Gastroesophageal sphincter (tissue), 4 donors: ENCODE data around the gene MECR. TPM values are rescaled to one million over a fixed set of nuclear protein-coding genes. Genes with fewer than 3 reads are reported as not detected.

Experiments
- ATAC-seq: fragments of 150-250 bp; one replicate; pipeline ENCODE4 v1.9.1; 2016; ENCODE audit warnings: mild to moderate bottlenecking, moderate library complexity
- H3K27ac ChIP-seq, 4 donors: fragments of 200-600 bp; sonication (generic) in 3 of 4; 1 replicate in 3 of 4; 2 replicates in 1 of 4; pipeline ENCODE4 v1.5.1; 2016 to 2019
- H3K27me3 ChIP-seq: fragments of 200-600 bp; sonication (generic); one replicate; pipeline ENCODE4 v1.5.1; 2019
- H3K36me3 ChIP-seq, 2 donors: fragments of 200-600 bp; sonication (generic); one replicate each; pipeline ENCODE4 v1.5.1; 2019; ENCODE audit warnings: control low read depth in 1 of 2
- H3K4me1 ChIP-seq, 3 donors: fragments of 200-600 bp; sonication (generic); 1 replicate in 2 of 3; 2 replicates in 1 of 3; pipeline ENCODE4 v1.5.1; 2016 to 2019; ENCODE audit warnings: control low read depth in 2 of 3
- H3K4me3 ChIP-seq, 2 donors: fragments of 200-600 bp; sonication (generic); one replicate each; pipeline ENCODE4 v1.5.1; 2019; ENCODE audit warnings: mild to moderate bottlenecking in 1 of 2, moderate library complexity in 1 of 2
- H3K9me3 ChIP-seq, 3 donors: fragments of 200-600 bp; sonication (generic); one replicate each; pipeline ENCODE4 v1.5.1; 2017 to 2019; ENCODE audit warnings: control low read depth in 2 of 3
- CTCF ChIP-seq, 4 experiments: fragments of 200-600 bp in 2 of 4; fragments of 450-650 bp in 2 of 4; sonication (generic) in 1 of 4; IDR thresholded peaks; one replicate each; pipeline ENCODE4 v1.5.1; 2017 to 2019; ENCODE audit warnings: antibody characterized with exemption in 4 of 4, mild to moderate bottlenecking in 2 of 4, moderate library complexity in 2 of 4
- EP300 ChIP-seq: sonication (generic); formaldehyde crosslinking; IDR thresholded peaks from one replicate; pipeline ENCODE4 v1.6.1; 2017; ENCODE audit warnings: antibody characterized with exemption, mild to moderate bottlenecking
- POLR2A ChIP-seq, 2 donors: fragments of 450-650 bp; IDR thresholded peaks; one replicate each; pipeline ENCODE4 v1.6.1; 2017; ENCODE audit warnings: antibody characterized with exemption in 2 of 2, mild to moderate bottlenecking in 2 of 2, moderate library complexity in 1 of 2
- POLR2AphosphoS5 ChIP-seq: sonication (generic); formaldehyde crosslinking; IDR thresholded peaks from one replicate; pipeline ENCODE4 v1.6.1; 2017; ENCODE audit warnings: antibody characterized with exemption
- WGBS, 2 donors: methylation state at CpG; one replicate each; pipeline ENCODE4 v1.1.5; 2018; ENCODE audit warnings: low coverage in 1 of 2; 5-methylcytosine and 5-hydroxymethylcytosine counted together
- total RNA-seq, 4 donors: library from RNA; depleted of rRNA; stranded (reverse); fragments of >200 nt; gene quantifications; one replicate each; pipeline ENCODE4 v1.1.0, GENCODE V29; 2016

Gene MECR
- total RNA-seq, 4 donors from 2014 or later = 8.2 to 17.1 (median 12.9) TPM

GRCh38 chr1:29164588-29164987 lies 66.1 kb downstream of the MECR start:
- ATAC-seq = no peak
- no peak overlapping the region for H3K27ac ChIP-seq
- H3K4me1 ChIP-seq = peaks cover 0 to 91% (median 7%) of the 10 kb centered on the region in 3 donors
- WGBS, 2 donors = 65 to 89% methylated on average over 4 of the region's 4 CpGs
- no peaks in the 10 kb centered on the region for H3K27me3 ChIP-seq
- no peak for TF ChIP-seq POLR2AphosphoS5
- no peak for TF ChIP-seq CTCF (IDR thresholded peaks at IDR 0.05)
- no peak for TF ChIP-seq POLR2A (IDR thresholded peaks at IDR 0.05)
- TF ChIP-seq EP300 = no peak
- peaks cover 0 to 50% of the 10 kb centered on the region in 2 donors for H3K36me3 ChIP-seq
- H3K9me3 ChIP-seq = no peaks in the 10 kb centered on the region
- no peak overlapping the region for H3K4me3 ChIP-seq

- 52 to 62% methylated on average over 9 of the region's 9 CpGs for WGBS, 2 donors
- no peak overlapping the region for H3K4me3 ChIP-seq
- ATAC-seq = peak; percentile 66
- no peaks in the 10 kb centered on the region for H3K9me3 ChIP-seq
- no peak overlapping the region for H3K27ac ChIP-seq
- no peaks in the 10 kb centered on the region for H3K27me3 ChIP-seq
- peaks cover 0 to 61% of the 10 kb centered on the region in 2 donors for H3K36me3 ChIP-seq
- TF ChIP-seq CTCF (IDR thresholded peaks at IDR 0.05) (no peak), EP300 (no peak), POLR2A (IDR thresholded peaks at IDR 0.05) (no peak), POLR2AphosphoS5 (no peak)
- H3K4me1 ChIP-seq = peaks cover 0 to 76% (median 7%) of the 10 kb centered on the region in 3 donors
These were observed 68.1 kb downstream of the MECR start for GRCh38 chr1:29162476-29163138.

GRCh38 chr1:29162025-29162424 lies 68.7 kb downstream of the MECR start:
- 49 to 82% methylated on average over 4 of the region's 4 CpGs for WGBS, 2 donors
- peaks cover 1 to 76% (median 8%) of the 10 kb centered on the region in 3 donors for H3K4me1 ChIP-seq
- H3K9me3 ChIP-seq = no peaks in the 10 kb centered on the region
- no peak overlapping the region for H3K4me3 ChIP-seq
- H3K27ac ChIP-seq = no peak overlapping the region
- TF ChIP-seq CTCF (IDR thresholded peaks at IDR 0.05) (no peak), POLR2AphosphoS5 (no peak), POLR2A (IDR thresholded peaks at IDR 0.05) (no peak), EP300 (no peak)
- H3K27me3 ChIP-seq = no peaks in the 10 kb centered on the region
- H3K36me3 ChIP-seq = peaks cover 0 to 61% of the 10 kb centered on the region in 2 donors
- ATAC-seq = no peak

- Histone ChIP-seq H3K27ac (no peak overlapping the region), H3K4me1 (peaks cover 7 to 74% (median 17%) of the 10 kb centered on the region in 3 donors), H3K36me3 (peaks cover 0 to 58% of the 10 kb centered on the region in 2 donors), H3K9me3 (no peaks in the 10 kb centered on the region), H3K4me3 (no peak overlapping the region), H3K27me3 (no peaks in the 10 kb centered on the region)
- ATAC-seq = no peak
- 82 to 83% methylated on average over 3 of the region's 3 CpGs for WGBS, 2 donors
- TF ChIP-seq CTCF (IDR thresholded peaks at IDR 0.05) (no peak), POLR2A (IDR thresholded peaks at IDR 0.05) (no peak), EP300 (no peak), POLR2AphosphoS5 (no peak)
These were observed 71.0 kb downstream of the MECR start for GRCh38 chr1:29159773-29160172.

GRCh38 chr1:29157269-29157601 lies 73.5 kb downstream of the MECR start:
- TF ChIP-seq POLR2AphosphoS5 (no peak), POLR2A (IDR thresholded peaks at IDR 0.05) (no peak), EP300 (no peak), CTCF (IDR thresholded peaks at IDR 0.05) (no peak)
- no peak for ATAC-seq
- Histone ChIP-seq H3K27me3 (no peaks in the 10 kb centered on the region), H3K27ac (peak overlapping the region in 3 of 4 donors; percentile 20 to 61 (median 59)), H3K4me1 (peaks cover 7 to 50% (median 12%) of the 10 kb centered on the region in 3 donors), H3K9me3 (no peaks in the 10 kb centered on the region), H3K36me3 (peaks cover 0 to 81% of the 10 kb centered on the region in 2 donors), H3K4me3 (no peak overlapping the region)
- WGBS, 2 donors = 37 to 40% methylated on average over 3 of the region's 3 CpGs
